Sigmoid colon (tissue), 4 donors: ENCODE results near the gene CDHR2.

Experiments used
- CTCF ChIP-seq, 4 experiments: fragments of 450-650 bp in 3 of 4; fragments of 200-600 bp in 1 of 4; IDR thresholded peaks; one replicate each; pipeline ENCODE4 v1.5.1; 2016 to 2019; ENCODE audit warnings: antibody characterized with exemption in 4 of 4, mild to moderate bottlenecking in 3 of 4, moderate library complexity in 2 of 4
- EP300 ChIP-seq, 4 donors: sonication (generic); formaldehyde crosslinking; IDR thresholded peaks; one replicate each; pipeline ENCODE4 v1.6.1; 2017; ENCODE audit warnings: antibody characterized with exemption in 4 of 4
- POLR2AphosphoS5 ChIP-seq, 4 donors: sonication (generic); formaldehyde crosslinking; IDR thresholded peaks; one replicate each; pipeline ENCODE4 v1.6.1; 2017; ENCODE audit warnings: antibody characterized with exemption in 4 of 4

GRCh38 chr5:176642675-176643490 lies 93.7 kb downstream of the CDHR2 start:
- TF ChIP-seq CTCF (IDR thresholded peaks at IDR 0.05) (no peak), EP300 (IDR thresholded peaks at IDR 0.05) (no peak), POLR2AphosphoS5 (IDR thresholded peaks at IDR 0.05) (no peak)
